AG08396 (cell line): Measurements from ENCODE around the gene HHIPL1.

Source experiments
- DNase-seq: peaks from one replicate; pipeline ENCODE4 v3.0.0; 2012; ENCODE audit warnings: low spot score, mixed read lengths

HHIPL1 gene

GRCh38 chr14:99675951-99676350 is 31.0 kb downstream of the HHIPL1 start:
- no peak for DNase-seq

- no peak for DNase-seq
Observed at GRCh38 chr14:99676657-99677056, 31.7 kb downstream of the HHIPL1 start.

- peak; percentile 45 for DNase-seq
Observed at GRCh38 chr14:99677231-99678140, 32.6 kb downstream of the HHIPL1 start.

GRCh38 chr14:99678198-99678597 is 33.3 kb downstream of the HHIPL1 start:
- DNase-seq = no peak

- no peak for DNase-seq
Observed at GRCh38 chr14:99679111-99679510, 34.2 kb downstream of the HHIPL1 start.

- DNase-seq = no peak
Observed at GRCh38 chr14:99679543-99679942, 34.6 kb downstream of the HHIPL1 start.

- DNase-seq = no peak
Observed at GRCh38 chr14:99679996-99680395, 35.1 kb downstream of the HHIPL1 start.

GRCh38 chr14:99681101-99681831 is 36.3 kb downstream of the HHIPL1 start:
- DNase-seq = no peak

- no peak for DNase-seq
Observed at GRCh38 chr14:99681832-99682148, 36.9 kb downstream of the HHIPL1 start.

- peak; percentile 85 for DNase-seq
Observed at GRCh38 chr14:99682809-99683618, 38.1 kb downstream of the HHIPL1 start.

GRCh38 chr14:99683619-99684409 is 38.9 kb downstream of the HHIPL1 start, which contains the start of gene CYP46A1:
CYP46A1 (plus strand) TSS chr14:99684298; CDS start chr14:99684418, 120 bp downstream.
- peak; percentile 100 for DNase-seq

- DNase-seq = no peak
Observed at GRCh38 chr14:99684410-99684934, 39.5 kb downstream of the HHIPL1 start.

GRCh38 chr14:99685151-99685591 is 40.2 kb downstream of the HHIPL1 start:
- no peak for DNase-seq

GRCh38 chr14:99685596-99685995 is 40.7 kb downstream of the HHIPL1 start:
- no peak for DNase-seq

- DNase-seq = no peak
Observed at GRCh38 chr14:99686557-99687283, 41.8 kb downstream of the HHIPL1 start.

- DNase-seq = no peak
Observed at GRCh38 chr14:99687284-99688209, 42.6 kb downstream of the HHIPL1 start.

GRCh38 chr14:99688210-99688581 is 43.3 kb downstream of the HHIPL1 start:
- DNase-seq = no peak

GRCh38 chr14:99688629-99689028 is 43.7 kb downstream of the HHIPL1 start:
- no peak for DNase-seq
